Prostate gland (tissue), 2 donors: Measurements from ENCODE around the gene ARID3B.

ENCODE experiments used
- CTCF ChIP-seq, 4 experiments: fragments of 200-600 bp in 2 of 4; fragments of 450-650 bp in 2 of 4; sonication (generic) in 2 of 4; IDR thresholded peaks; 1 replicate in 3 of 4; 2 replicates in 1 of 4; pipeline ENCODE4 v1.5.1; 2016 to 2019; ENCODE audit warnings: antibody characterized with exemption in 4 of 4, mild to moderate bottlenecking in 2 of 4, moderate library complexity in 2 of 4
- POLR2AphosphoS5 ChIP-seq: sonication (generic); formaldehyde crosslinking; IDR thresholded peaks from one replicate; pipeline ENCODE4 v1.6.1; 2017; ENCODE audit warnings: antibody characterized with exemption

DNA sequence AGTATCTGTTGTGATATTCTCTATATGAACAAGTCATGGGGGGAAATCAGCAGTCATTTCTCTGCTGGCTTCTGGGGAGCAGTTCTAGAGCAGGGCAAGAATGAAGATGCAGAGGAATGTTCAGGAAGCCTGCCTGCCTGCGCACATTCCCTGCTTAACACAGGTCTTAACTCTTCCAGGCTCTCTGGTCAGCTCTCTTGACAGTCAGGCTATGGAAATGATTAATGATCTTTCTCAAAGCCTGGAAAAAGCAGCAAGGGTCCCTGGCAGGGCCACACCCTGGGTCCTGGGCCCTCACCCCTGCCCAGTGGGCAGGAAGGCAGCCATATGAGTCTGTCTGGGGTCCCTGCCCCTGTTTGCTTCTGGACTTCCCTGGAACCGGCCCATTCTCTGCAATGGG is 43.2 kb downstream of the ARID3B start:
- no peak for TF ChIP-seq CTCF (IDR thresholded peaks at IDR 0.05)
- TF ChIP-seq POLR2AphosphoS5: no peak
